ENCODE results near the gene KRT36.
A peak's percentile ranks its signal among the peaks of the same experiment; 100 is the strongest.

The KRT36 gene

GRCh38 chr17:41505809-41506767 lies 16.4 kb upstream of the KRT36 start:
- peak in 1 of 2 experiments; percentile 95 for DNase-seq (ENCODE audit: low read depth in 1 of 2, low spot score in 1 of 2)
- in situ Hi-C loops (cut with HindIII; ENCODE audit: low pct_unique_long_range_greater_than_20kb, low sequenced_read_pairs), result no loop called here
- TF ChIP-seq JUND (IDR thresholded peaks at IDR 0.05; ENCODE audit: low read depth), result no peak

- TF ChIP-seq JUND (IDR thresholded peaks at IDR 0.05; ENCODE audit: low read depth), result no peak
- in situ Hi-C loops (cut with HindIII; ENCODE audit: low pct_unique_long_range_greater_than_20kb, low sequenced_read_pairs), result no loop called here
- DNase-seq (ENCODE audit: low read depth in 1 of 2, low spot score in 1 of 2), result no peak
Observed at GRCh38 chr17:41505007-41505808, 15.5 kb upstream of the KRT36 start, which contains the start of gene KRT13. KRT13 (minus strand) TSS chr17:41505612; CDS start chr17:41505550, 62 bp downstream.

- no peak for TF ChIP-seq JUND (IDR thresholded peaks at IDR 0.05; ENCODE audit: low read depth)
- no peak for DNase-seq (ENCODE audit: low read depth in 1 of 2, low spot score in 1 of 2)
- in situ Hi-C loops (cut with HindIII; ENCODE audit: low pct_unique_long_range_greater_than_20kb, low sequenced_read_pairs), result no loop called here
Observed at GRCh38 chr17:41504246-41504977, 14.7 kb upstream of the KRT36 start.

DNA sequence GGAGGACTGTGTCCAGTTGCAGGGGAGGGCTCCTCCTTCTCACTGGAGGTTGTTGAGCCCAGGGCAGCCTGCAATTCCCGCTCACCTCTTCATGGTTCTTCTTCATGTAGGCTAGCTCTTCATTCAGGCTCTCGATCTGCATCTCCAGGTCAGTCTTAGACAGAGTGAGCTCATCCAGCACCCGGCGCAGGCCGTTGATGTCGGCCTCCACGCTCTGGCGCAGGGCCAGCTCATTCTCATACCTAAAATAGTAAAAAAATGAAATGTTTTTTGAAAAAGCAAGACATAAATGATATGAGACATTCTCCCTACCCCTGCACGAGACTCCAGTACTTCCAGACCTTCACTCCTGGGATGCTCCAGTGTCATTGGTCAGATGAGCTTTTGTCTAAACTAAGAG lies 13.5 kb upstream of the KRT36 start:
- in situ Hi-C loops (cut with HindIII; ENCODE audit: low pct_unique_long_range_greater_than_20kb, low sequenced_read_pairs), result no loop called here
- TF ChIP-seq JUND (IDR thresholded peaks at IDR 0.05; ENCODE audit: low read depth), result no peak
- DNase-seq (ENCODE audit: low read depth in 1 of 2, low spot score in 1 of 2), result no peak

DNA sequence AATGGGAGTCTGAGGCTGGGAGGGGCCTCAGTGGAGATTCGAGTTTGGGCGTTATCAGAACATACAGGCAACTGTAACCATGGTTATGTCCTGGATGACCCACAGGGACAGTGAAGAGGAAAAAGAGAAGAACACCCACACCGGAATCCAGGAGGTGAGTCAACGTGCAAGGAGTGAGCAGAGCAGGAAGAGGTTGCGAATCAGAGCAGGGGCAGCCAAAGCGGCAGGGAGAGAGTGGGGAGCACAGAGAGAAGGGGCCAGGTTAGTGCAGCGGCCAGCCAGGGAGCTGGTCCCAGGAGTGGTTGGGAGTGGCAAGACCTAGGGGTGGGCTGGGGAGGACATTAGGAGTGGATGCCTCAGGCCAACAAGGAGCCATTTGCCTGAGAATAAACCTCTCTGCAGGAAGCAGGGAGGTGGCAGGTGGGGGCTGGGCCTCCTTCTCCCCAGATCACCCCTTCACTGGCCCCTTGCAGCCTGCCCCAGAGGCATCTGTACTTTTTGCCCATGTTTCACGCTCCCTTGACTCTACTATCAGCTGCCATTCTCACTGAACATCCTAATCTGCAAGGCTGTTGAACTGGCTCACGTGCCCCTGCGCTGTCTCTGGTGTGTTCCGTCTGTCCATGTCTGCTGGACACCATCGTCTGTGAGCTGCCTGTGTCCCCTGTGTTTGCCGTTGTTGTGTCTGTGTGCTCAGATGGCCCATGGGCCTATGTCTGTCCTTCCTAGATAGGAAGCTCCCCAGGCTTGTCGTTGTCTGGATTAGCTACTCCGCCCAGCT lies 10.6 kb upstream of the KRT36 start:
- no peak for TF ChIP-seq JUND (IDR thresholded peaks at IDR 0.05; ENCODE audit: low read depth)
- in situ Hi-C loops (cut with HindIII; ENCODE audit: low pct_unique_long_range_greater_than_20kb, low sequenced_read_pairs), result no loop called here
- DNase-seq (ENCODE audit: low read depth in 1 of 2, low spot score in 1 of 2), result no peak

DNA sequence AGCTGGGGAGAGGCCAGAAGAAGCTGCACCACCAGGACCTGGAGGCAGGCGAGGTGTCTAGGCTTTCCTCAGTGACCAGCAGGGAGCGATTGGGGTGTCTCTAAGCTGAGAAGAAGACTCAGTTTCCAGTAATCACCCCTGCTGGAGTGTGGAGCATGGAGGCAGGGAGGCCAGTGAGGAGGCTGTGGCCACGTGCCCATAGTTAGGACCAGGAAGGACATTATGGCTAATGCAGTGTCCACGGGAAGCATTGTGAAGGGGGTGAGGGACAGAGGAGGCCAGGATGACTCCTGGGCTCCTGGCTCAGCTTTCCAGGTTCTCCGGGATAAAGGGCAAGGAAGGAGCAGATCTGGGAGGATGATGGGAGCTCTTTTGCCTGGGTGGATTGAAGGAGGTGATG lies 10.0 kb upstream of the KRT36 start:
- no peak for TF ChIP-seq JUND (IDR thresholded peaks at IDR 0.05; ENCODE audit: low read depth)
- in situ Hi-C loops (cut with HindIII; ENCODE audit: low pct_unique_long_range_greater_than_20kb, low sequenced_read_pairs), result no loop called here
- DNase-seq (ENCODE audit: low read depth in 1 of 2, low spot score in 1 of 2), result no peak

GRCh38 chr17:41498276-41498675 lies 8.6 kb upstream of the KRT36 start:
- in situ Hi-C loops (cut with HindIII; ENCODE audit: low pct_unique_long_range_greater_than_20kb, low sequenced_read_pairs), result no loop called here
- DNase-seq (ENCODE audit: low read depth in 1 of 2, low spot score in 1 of 2), result no peak
- no peak for TF ChIP-seq JUND (IDR thresholded peaks at IDR 0.05; ENCODE audit: low read depth)

GRCh38 chr17:41496803-41497484 lies 7.2 kb upstream of the KRT36 start:
- no peak for TF ChIP-seq JUND (IDR thresholded peaks at IDR 0.05; ENCODE audit: low read depth)
- peak; percentile 82 to 99 for DNase-seq (ENCODE audit: low read depth in 1 of 2, low spot score in 1 of 2)
- in situ Hi-C loops (cut with HindIII; ENCODE audit: low pct_unique_long_range_greater_than_20kb, low sequenced_read_pairs), result no loop called here

DNA sequence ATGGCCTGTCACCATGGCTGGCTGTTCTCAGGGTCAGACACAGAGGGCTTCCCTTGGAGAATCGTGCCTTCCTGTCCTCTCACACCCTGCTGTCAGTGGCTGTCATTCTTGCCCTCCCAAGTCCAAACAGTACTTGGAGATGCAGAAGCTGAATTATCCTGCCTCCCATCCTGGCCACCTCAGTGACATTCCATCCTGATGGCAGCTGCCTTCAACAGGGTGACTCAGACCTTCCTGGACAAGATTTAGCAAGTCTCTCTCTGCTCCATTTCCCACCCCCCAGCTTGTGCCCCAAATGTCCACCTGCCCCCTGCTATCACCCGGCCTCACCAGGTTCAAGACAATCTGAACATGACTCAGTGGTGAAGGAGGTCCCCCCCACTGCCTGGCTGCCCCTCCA lies 4.8 kb upstream of the KRT36 start:
- in situ Hi-C loops (cut with HindIII; ENCODE audit: low pct_unique_long_range_greater_than_20kb, low sequenced_read_pairs), result no loop called here
- no peak for TF ChIP-seq JUND (IDR thresholded peaks at IDR 0.05; ENCODE audit: low read depth)
- DNase-seq (ENCODE audit: low read depth in 1 of 2, low spot score in 1 of 2), result no peak

DNA sequence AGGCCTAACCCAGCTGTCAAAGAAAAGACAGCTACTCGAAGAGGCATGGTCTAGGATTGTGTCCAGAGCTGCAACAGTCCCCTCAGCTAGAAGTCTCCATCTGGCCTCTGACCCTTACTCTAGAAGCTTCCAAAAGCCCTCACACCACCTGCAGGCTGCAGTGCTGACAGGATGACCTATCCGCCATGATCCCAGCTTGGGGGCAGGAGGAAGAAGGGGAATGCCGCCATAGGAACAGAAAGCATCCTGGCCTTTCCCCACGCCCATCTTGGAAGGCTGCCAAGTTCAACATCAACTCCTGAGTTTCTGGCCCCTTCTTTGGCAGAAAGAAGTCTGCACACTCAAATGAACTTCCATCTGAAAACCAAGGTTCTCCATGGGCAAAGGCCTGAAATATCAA lies 3.1 kb upstream of the KRT36 start:
- in situ Hi-C loops (cut with HindIII; ENCODE audit: low pct_unique_long_range_greater_than_20kb, low sequenced_read_pairs), result no loop called here
- DNase-seq (ENCODE audit: low read depth in 1 of 2, low spot score in 1 of 2), result peak in 1 of 2 experiments; percentile 66
- TF ChIP-seq JUND (IDR thresholded peaks at IDR 0.05; ENCODE audit: low read depth), result no peak

GRCh38 chr17:41492351-41492750 lies 2.6 kb upstream of the KRT36 start:
- in situ Hi-C loops (cut with HindIII; ENCODE audit: low pct_unique_long_range_greater_than_20kb, low sequenced_read_pairs), result no loop called here
- no peak for DNase-seq (ENCODE audit: low read depth in 1 of 2, low spot score in 1 of 2)
- no peak for TF ChIP-seq JUND (IDR thresholded peaks at IDR 0.05; ENCODE audit: low read depth)
